Hepatocyte (in vitro differentiated cells): ENCODE measurements around the gene ZNF544. TPM values are rescaled to one million over a fixed set of nuclear protein-coding genes. Genes with fewer than 3 reads are reported as not detected.

Experiments used
- DNase-seq: peaks from one replicate; pipeline ENCODE4 v3.0.0-alpha.2; 2016; ENCODE audit warnings: low spot score
- H2AFZ ChIP-seq: fragments of 200-600 bp; sonication (generic); 2 replicates; pipeline ENCODE4 v1.6.0; 2016; ENCODE audit warnings: antibody characterized with exemption, mild to moderate bottlenecking
- H3K27ac ChIP-seq: fragments of 200-600 bp; sonication (generic); 2 replicates; pipeline ENCODE4 v1.5.1; 2016; ENCODE audit warnings: mild to moderate bottlenecking
- H3K27me3 ChIP-seq: fragments of 200-600 bp; sonication (generic); 2 replicates; pipeline ENCODE4 v1.6.1; 2016
- H3K36me3 ChIP-seq: fragments of 200-600 bp; sonication (generic); replicated peaks from 2 replicates; pipeline ENCODE4 v1.5.1; 2016; ENCODE audit warnings: low read depth; ENCODE audit not compliant: insufficient read depth
- H3K4me1 ChIP-seq: fragments of 200-600 bp; sonication (generic); 2 replicates; pipeline ENCODE4 v1.5.1; 2016; ENCODE audit warnings: mild to moderate bottlenecking, moderate library complexity; ENCODE audit not compliant: insufficient read depth
- H3K4me2 ChIP-seq: fragments of 200-600 bp; sonication (generic); 2 replicates; pipeline ENCODE4 v1.6.0; 2016
- H3K4me3 ChIP-seq: fragments of 200-600 bp; sonication (generic); 2 replicates; pipeline ENCODE4 v1.5.1; 2016; ENCODE audit warnings: mild to moderate bottlenecking
- H3K79me2 ChIP-seq: fragments of 200-600 bp; sonication (generic); 2 replicates; pipeline ENCODE4 v1.6.0; 2017; ENCODE audit warnings: mild to moderate bottlenecking
- H3K9me2 ChIP-seq: fragments of 200-600 bp; sonication (generic); replicated peaks from 2 replicates; pipeline ENCODE4 v1.6.0; 2017; ENCODE audit warnings: mild to moderate bottlenecking; ENCODE audit not compliant: insufficient read depth
- H3K9me3 ChIP-seq: fragments of 200-600 bp; sonication (generic); 2 replicates; pipeline ENCODE4 v1.5.1; 2016; ENCODE audit warnings: low read depth, mild to moderate bottlenecking
- H4K20me1 ChIP-seq: fragments of 200-600 bp; sonication (generic); 2 replicates; pipeline ENCODE4 v1.6.0; 2016; ENCODE audit warnings: mild to moderate bottlenecking; ENCODE audit not compliant: insufficient read depth, poor library complexity, severe bottlenecking
- EZH2 ChIP-seq: fragments of 200-600 bp; sonication (generic); IDR thresholded peaks from 2 replicates; pipeline ENCODE4 v1.6.1; 2016; ENCODE audit warnings: antibody characterized with exemption, mild to moderate bottlenecking, borderline replicate concordance
- EZH2phosphoT487 ChIP-seq: fragments of 200-600 bp; sonication (generic); IDR thresholded peaks from one replicate; pipeline ENCODE4 v1.6.1; 2018; ENCODE audit warnings: antibody characterized with exemption, mild to moderate bottlenecking, low read depth, moderate library complexity; ENCODE audit not compliant: unreplicated experiment, severe bottlenecking
- WGBS: methylation state at CpG from one replicate; pipeline ENCODE4 v1.1.6; 2016; ENCODE audit warnings: low lambda C conversion rate; ENCODE audit errors: missing lambda C conversion rate; 5-methylcytosine and 5-hydroxymethylcytosine counted together
- polyA plus RNA-seq: library from polyadenylated mRNA; unstranded; fragments of >200 nt; fragmentation: Nextera tagmentation; extraction: Ambion mirVana; gene quantifications from 2 replicates; pipeline ENCODE4 v1.2.1, GENCODE V29; 2016
- total RNA-seq: library from RNA; depleted of rRNA; stranded (reverse); fragments of >200 nt; gene quantifications from 2 replicates; pipeline ENCODE4 v1.2.3, GENCODE V29; 2014
- TF ChIP-seq, protein P1 (sequence below): fragments of 200-600 bp; sonication (generic); IDR thresholded peaks from 2 replicates; pipeline ENCODE4 v1.5.1; 2016; ENCODE audit warnings: antibody characterized with exemption, mild to moderate bottlenecking; ENCODE audit not compliant: poor library complexity

ZNF544 gene
- total and polyA plus RNA-seq, 2 experiments from 2014 or later = 17.2 to 34.1 TPM

DNA sequence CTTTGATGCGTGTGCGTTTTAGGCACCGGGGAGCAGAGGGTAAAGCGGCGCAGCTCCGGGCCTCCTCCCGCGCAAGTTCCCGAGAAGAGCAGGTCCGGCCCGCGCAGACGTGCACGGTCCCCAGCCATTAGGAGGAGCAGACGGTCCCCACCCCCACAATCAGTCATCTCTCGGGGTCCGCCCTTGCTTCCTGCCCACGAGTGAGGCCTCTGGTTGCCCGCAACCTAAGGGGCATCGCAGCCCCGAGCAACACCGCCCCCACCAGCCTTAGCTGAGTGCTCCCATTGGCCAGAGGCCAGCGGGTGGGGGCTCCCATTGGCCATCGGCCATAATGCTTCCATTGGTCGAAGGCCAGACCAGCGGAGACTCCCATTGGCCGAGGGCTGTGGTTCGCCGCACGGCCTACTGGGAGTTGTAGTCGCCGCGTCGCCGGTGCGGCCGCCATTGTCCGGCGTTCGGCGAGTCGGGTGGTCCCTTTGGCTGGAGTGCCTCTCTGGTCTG lies 49.9 kb downstream of the ZNF544 start, which contains the start of gene ZNF8:
Gene ZNF8, plus strand, starts transcription at position 415 of the 501 bp plus-strand sequence. CDS start 127 bp downstream, outside the sequence.
- no peaks in the 10 kb centered on the region for H4K20me1 ChIP-seq
- peaks cover 6% of the 10 kb centered on the region for H3K4me1 ChIP-seq
- peak within 1 kb of the TSS; percentile 88 for H3K4me2 ChIP-seq
- peak within 1 kb of the TSS; percentile 88 for H3K27ac ChIP-seq
- peak; percentile 99 for DNase-seq
- no peaks in the 10 kb centered on the region for H3K9me3 ChIP-seq
- H2AFZ ChIP-seq = peak within 1 kb of the TSS; percentile 70
- no peaks in the 10 kb centered on the region for H3K27me3 ChIP-seq
- TF ChIP-seq EZH2phosphoT487 = no peak
- TF ChIP-seq, protein P1, sequence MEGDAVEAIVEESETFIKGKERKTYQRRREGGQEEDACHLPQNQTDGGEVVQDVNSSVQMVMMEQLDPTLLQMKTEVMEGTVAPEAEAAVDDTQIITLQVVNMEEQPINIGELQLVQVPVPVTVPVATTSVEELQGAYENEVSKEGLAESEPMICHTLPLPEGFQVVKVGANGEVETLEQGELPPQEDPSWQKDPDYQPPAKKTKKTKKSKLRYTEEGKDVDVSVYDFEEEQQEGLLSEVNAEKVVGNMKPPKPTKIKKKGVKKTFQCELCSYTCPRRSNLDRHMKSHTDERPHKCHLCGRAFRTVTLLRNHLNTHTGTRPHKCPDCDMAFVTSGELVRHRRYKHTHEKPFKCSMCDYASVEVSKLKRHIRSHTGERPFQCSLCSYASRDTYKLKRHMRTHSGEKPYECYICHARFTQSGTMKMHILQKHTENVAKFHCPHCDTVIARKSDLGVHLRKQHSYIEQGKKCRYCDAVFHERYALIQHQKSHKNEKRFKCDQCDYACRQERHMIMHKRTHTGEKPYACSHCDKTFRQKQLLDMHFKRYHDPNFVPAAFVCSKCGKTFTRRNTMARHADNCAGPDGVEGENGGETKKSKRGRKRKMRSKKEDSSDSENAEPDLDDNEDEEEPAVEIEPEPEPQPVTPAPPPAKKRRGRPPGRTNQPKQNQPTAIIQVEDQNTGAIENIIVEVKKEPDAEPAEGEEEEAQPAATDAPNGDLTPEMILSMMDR = no peak
- TF ChIP-seq EZH2 = no peak
- H3K9me2 ChIP-seq = no peaks in the 10 kb centered on the region
- under 1% methylated on average over 42 of the region's 42 CpGs for WGBS
- peak within 1 kb of the TSS; percentile 53 for H3K4me3 ChIP-seq
- H3K36me3 ChIP-seq = no peaks in the 10 kb centered on the region
- peaks cover 59% of the 10 kb centered on the region for H3K79me2 ChIP-seq

GRCh38 chr19:58279042-58279924 lies 50.6 kb downstream of the ZNF544 start:
- 4% methylated on average over 56 of the region's 60 CpGs for WGBS
- Histone ChIP-seq H4K20me1 (no peaks in the 10 kb centered on the region), H2AFZ (peak overlapping the region; percentile 44), H3K79me2 (peaks cover 66% of the 10 kb centered on the region), H3K9me3 (no peaks in the 10 kb centered on the region), H3K27ac (peak overlapping the region; percentile 88), H3K27me3 (no peaks in the 10 kb centered on the region), H3K4me2 (peak overlapping the region; percentile 88), H3K36me3 (no peaks in the 10 kb centered on the region), H3K9me2 (no peaks in the 10 kb centered on the region), H3K4me3 (peak overlapping the region; percentile 53), H3K4me1 (peaks cover 6% of the 10 kb centered on the region)
- peak; percentile 80 for DNase-seq
- TF ChIP-seq, protein P1 = no peak
- TF ChIP-seq EZH2phosphoT487 = no peak
- TF ChIP-seq EZH2 = no peak

GRCh38 chr19:58279925-58280316 lies 51.2 kb downstream of the ZNF544 start:
- peak overlapping the region; percentile 53 for H3K4me3 ChIP-seq
- 64% methylated on average over 4 of the region's 4 CpGs for WGBS

More at GRCh38 chr19:58279925-58280316, 51.2 kb downstream of the ZNF544 start:
- Histone ChIP-seq H3K9me2 (no peaks in the 10 kb centered on the region), H3K79me2 (peaks cover 72% of the 10 kb centered on the region), H3K36me3 (no peaks in the 10 kb centered on the region), H3K4me1 (peaks cover 6% of the 10 kb centered on the region), H2AFZ (no peak overlapping the region), H4K20me1 (peaks cover 3% of the 10 kb centered on the region), H3K9me3 (no peaks in the 10 kb centered on the region), H3K27ac (peak overlapping the region; percentile 88), H3K4me2 (peak overlapping the region; percentile 88), H3K27me3 (no peaks in the 10 kb centered on the region)
- TF ChIP-seq EZH2phosphoT487 = no peak
- TF ChIP-seq, protein P1 = no peak
- no peak for TF ChIP-seq EZH2
- DNase-seq = no peak
